GM12875 (cell line): ENCODE data around the gene CMC2.

Source experiments
- H3K4me3 ChIP-seq: one replicate; pipeline ENCODE4 v1.5.1; 2011; ENCODE audit warnings: low read depth, low read length, control low read depth
- CTCF ChIP-seq: IDR thresholded peaks from 2 replicates; pipeline ENCODE4 v1.5.1; 2011; ENCODE audit warnings: low read depth, mild to moderate bottlenecking, control low read depth, inconsistent platforms, low read length, moderate library complexity, borderline replicate concordance; ENCODE audit not compliant: insufficient read depth

Gene CMC2

GRCh38 chr16:80946481-80946880 lies 60.2 kb downstream of the CMC2 start:
- no peak for TF ChIP-seq CTCF
- H3K4me3 ChIP-seq: no peak overlapping the region

- H3K4me3 ChIP-seq: no peak overlapping the region
- TF ChIP-seq CTCF: no peak
These were observed 66.4 kb downstream of the CMC2 start for GRCh38 chr16:80940069-80940856.

GRCh38 chr16:80938879-80939260 lies 67.8 kb downstream of the CMC2 start:
- no peak overlapping the region for H3K4me3 ChIP-seq
- no peak for TF ChIP-seq CTCF

- TF ChIP-seq CTCF: no peak
- H3K4me3 ChIP-seq: no peak overlapping the region
These were observed 68.4 kb downstream of the CMC2 start for GRCh38 chr16:80938004-80938878.

DNA sequence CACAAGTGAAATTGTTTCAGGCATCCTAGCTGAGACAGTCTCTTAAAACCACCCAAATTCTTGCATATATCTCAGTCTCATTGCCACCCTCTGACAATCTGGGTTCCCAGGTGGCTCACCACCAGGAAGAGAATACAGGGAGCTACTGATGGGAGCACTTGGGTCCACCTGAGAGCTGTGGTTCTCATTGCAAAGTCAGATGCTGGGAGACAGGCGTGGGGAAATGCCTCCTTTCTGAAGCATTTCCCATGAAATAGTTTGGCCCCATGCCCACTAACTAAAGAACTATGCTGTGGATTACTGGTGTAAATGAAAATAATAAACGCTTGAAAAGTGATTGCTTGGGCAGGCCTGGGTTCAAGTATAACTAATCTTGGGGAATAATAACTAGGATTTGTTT lies 70.3 kb downstream of the CMC2 start:
- H3K4me3 ChIP-seq: no peak overlapping the region
- no peak for TF ChIP-seq CTCF

DNA sequence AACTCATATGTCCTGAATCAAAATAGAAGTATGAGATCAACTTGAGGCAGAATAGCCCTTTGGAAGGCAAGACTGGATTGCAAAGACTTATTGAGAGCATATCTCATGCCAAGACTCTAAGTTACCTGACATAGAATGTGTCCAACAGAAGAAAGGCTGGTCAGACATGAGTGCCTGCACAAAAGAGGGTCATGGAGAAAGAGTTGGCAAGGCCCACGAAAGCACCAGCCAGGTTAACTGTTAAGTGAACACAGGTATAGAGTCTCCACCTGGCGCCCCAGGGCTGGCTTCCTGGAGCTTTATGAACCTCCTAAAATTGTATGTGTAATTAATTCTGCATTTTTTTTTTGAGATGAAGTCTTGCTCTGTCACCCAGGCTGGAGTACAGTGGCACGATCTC lies 71.0 kb downstream of the CMC2 start:
- TF ChIP-seq CTCF: no peak
- H3K4me3 ChIP-seq: no peak overlapping the region
